Measurements from ENCODE around the gene GSTM3. TPM values are rescaled to one million over a fixed set of nuclear protein-coding genes. Genes with fewer than 3 reads are reported as not detected.

GSTM3 gene
- total RNA-seq, 8 experiments from 2014 or later: 61.8 to 639 (median 82.1) TPM

GRCh38 chr1:109773900-109774485 is 33.2 kb upstream of the GSTM3 start:
- peak in 2 of 8 experiments; percentile 2 to 5 for ATAC-seq (replicated peaks in 6 of 8)
- WGBS, 10 experiments: 21 to 80% (median 50%) methylated on average over 1 to 5 of the region's 6 CpGs; no CpG with 5 or more reads in 5 of the 10 experiments
- no peak overlapping the region for H3K4me3 ChIP-seq
- peaks cover 0 to 3% of the 10 kb centered on the region in 2 donors for H3K4me1 ChIP-seq (replicated peaks in 1 of 2)
- H3K27ac ChIP-seq: no peak overlapping the region
- in situ Hi-C loops (cut with MboI; ENCODE audit: low pct_unique_long_range_greater_than_20kb in 2 of 9, low sequenced_read_pairs in 9 of 9, unreplicated experiment in 9 of 9): loop anchor here in 8 of 9 experiments (10.0 to 25.0 kb wide), 6 partner anchors 112 to 237 kb away; partner anchors contain the start of genes GNAI3 (in 8 of the 8), AHCYL1 (in 4 of the 8), GPR61 (in 2 of the 8) and GSTM2 (in 1 of the 8)

GRCh38 chr1:109773203-109773899 is 32.5 kb upstream of the GSTM3 start:
- ATAC-seq (replicated peaks in 6 of 8): peak; percentile 79 to 94 (median 84)
- WGBS, 10 experiments: 0 to 100% (median 59%) methylated on average over 2 to 15 of the region's 17 CpGs; no CpG with 5 or more reads in 2 of the 10 experiments
- Histone ChIP-seq H3K27ac (no peak overlapping the region), H3K4me1 (replicated peaks in 1 of 2) (peaks cover 0 to 3% of the 10 kb centered on the region in 2 donors), H3K4me3 (no peak overlapping the region)
- in situ Hi-C loops (cut with MboI; ENCODE audit: low pct_unique_long_range_greater_than_20kb in 2 of 9, low sequenced_read_pairs in 9 of 9, unreplicated experiment in 9 of 9): loop anchor here in 8 of 9 experiments (10.0 to 25.0 kb wide), 6 partner anchors 111 to 236 kb away; partner anchors contain the start of genes GNAI3 (in 8 of the 8), AHCYL1 (in 4 of the 8), GPR61 (in 2 of the 8) and GSTM2 (in 1 of the 8)

- in situ Hi-C loops (cut with MboI; ENCODE audit: low pct_unique_long_range_greater_than_20kb in 2 of 9, low sequenced_read_pairs in 9 of 9, unreplicated experiment in 9 of 9): loop anchor here in 8 of 9 experiments (10.0 to 25.0 kb wide), 6 partner anchors 110 to 235 kb away; partner anchors contain the start of genes GNAI3 (in 8 of the 8), AHCYL1 (in 4 of the 8), GPR61 (in 2 of the 8) and GSTM2 (in 1 of the 8)
- H3K27ac ChIP-seq: no peak overlapping the region
- 90 to 97% (median 92%) methylated on average over 2 to 5 of the region's 6 CpGs; no CpG with 5 or more reads in 5 of the 10 experiments for WGBS, 10 experiments
- peaks cover 1 to 5% of the 10 kb centered on the region in 2 donors for H3K4me1 ChIP-seq (replicated peaks in 1 of 2)
- ATAC-seq (replicated peaks in 6 of 8): no peak
- H3K4me3 ChIP-seq: no peak overlapping the region
Observed at GRCh38 chr1:109772658-109773202, 31.9 kb upstream of the GSTM3 start.

GRCh38 chr1:109771712-109772657 is 31.1 kb upstream of the GSTM3 start:
- in situ Hi-C loops (cut with MboI; ENCODE audit: low pct_unique_long_range_greater_than_20kb in 2 of 9, low sequenced_read_pairs in 9 of 9, unreplicated experiment in 9 of 9): loop anchor here in 8 of 9 experiments (10.0 to 25.0 kb wide), 6 partner anchors 110 to 235 kb away; partner anchors contain the start of genes GNAI3 (in 8 of the 8), AHCYL1 (in 4 of the 8), GPR61 (in 2 of the 8) and GSTM2 (in 1 of the 8)
- no peak for ATAC-seq (replicated peaks in 6 of 8)
- Histone ChIP-seq H3K4me3 (no peak overlapping the region), H3K4me1 (replicated peaks in 1 of 2) (peaks cover 9% of the 10 kb centered on the region in 2 donors), H3K27ac (no peak overlapping the region)
- 0 to 88% (median 65%) methylated on average over 1 to 9 of the region's 10 CpGs; no CpG with 5 or more reads in 4 of the 10 experiments for whole genome bisulfite sequencing, 10 experiments

- Histone ChIP-seq H3K4me3 (no peak overlapping the region), H3K4me1 (replicated peaks in 1 of 2) (peaks cover 14 to 16% of the 10 kb centered on the region in 2 donors), H3K27ac (no peak overlapping the region)
- in situ Hi-C loops (cut with MboI; ENCODE audit: low pct_unique_long_range_greater_than_20kb in 2 of 9, low sequenced_read_pairs in 9 of 9, unreplicated experiment in 9 of 9): loop anchor here in 8 of 9 experiments (10.0 to 25.0 kb wide), 6 partner anchors 108 to 233 kb away; partner anchors contain the start of genes GNAI3 (in 8 of the 8), AHCYL1 (in 4 of the 8), GPR61 (in 2 of the 8) and GSTM2 (in 1 of the 8)
- WGBS, 10 experiments: 60 to 100% (median 79%) methylated on average over 1 to 7 of the region's 11 CpGs; no CpG with 5 or more reads in 1 of the 10 experiments
- peak in 2 of 8 experiments; percentile 3 to 17 for ATAC-seq (replicated peaks in 6 of 8)
Observed at GRCh38 chr1:109770331-109771095, 29.7 kb upstream of the GSTM3 start.

GRCh38 chr1:109769330-109770078 is 28.7 kb upstream of the GSTM3 start:
- ATAC-seq (replicated peaks in 6 of 8): peak in 5 of 8 experiments; percentile 14 to 68 (median 31)
- in situ Hi-C loops (cut with MboI; ENCODE audit: low pct_unique_long_range_greater_than_20kb in 2 of 9, low sequenced_read_pairs in 9 of 9, unreplicated experiment in 9 of 9): loop anchor here in 8 of 9 experiments (10.0 to 25.0 kb wide), 6 partner anchors 107 to 232 kb away; partner anchors contain the start of genes GNAI3 (in 8 of the 8), AHCYL1 (in 4 of the 8), GPR61 (in 2 of the 8) and GSTM2 (in 1 of the 8)
- WGBS, 10 experiments: 0 to 82% (median 77%) methylated on average over 2 to 11 of the region's 11 CpGs; no CpG with 5 or more reads in 2 of the 10 experiments
- H3K27ac ChIP-seq: no peak overlapping the region
- H3K4me3 ChIP-seq: no peak overlapping the region
- H3K4me1 ChIP-seq (replicated peaks in 1 of 2): peaks cover 14 to 16% of the 10 kb centered on the region in 2 donors

GRCh38 chr1:109768820-109769219 is 28.0 kb upstream of the GSTM3 start:
- 77 to 80% methylated on average over 3 to 6 of the region's 7 CpGs; no CpG with 5 or more reads in 8 of the 10 experiments for WGBS, 10 experiments
- Histone ChIP-seq H3K4me3 (no peak overlapping the region), H3K4me1 (replicated peaks in 1 of 2) (peaks cover 14 to 16% of the 10 kb centered on the region in 2 donors), H3K27ac (no peak overlapping the region)
- no peak for ATAC-seq (replicated peaks in 6 of 8)
- in situ Hi-C loops (cut with MboI; ENCODE audit: low pct_unique_long_range_greater_than_20kb in 2 of 9, low sequenced_read_pairs in 9 of 9, unreplicated experiment in 9 of 9): loop anchor here in 3 of 9 experiments (25.0 kb wide), 3 partner anchors 107 to 232 kb away; partner anchors contain the start of genes GNAI3 (in 2 of the 3), GPR61 (in 2 of the 3), GSTM2 (in 1 of the 3) and GSTM4 (in 1 of the 3)

- no peak for ATAC-seq (replicated peaks in 6 of 8)
- in situ Hi-C loops (cut with MboI; ENCODE audit: low pct_unique_long_range_greater_than_20kb in 2 of 9, low sequenced_read_pairs in 9 of 9, unreplicated experiment in 9 of 9): loop anchor here in 3 of 9 experiments (25.0 kb wide), 3 partner anchors 106 to 231 kb away; partner anchors contain the start of genes GNAI3 (in 2 of the 3), GPR61 (in 2 of the 3), GSTM2 (in 1 of the 3) and GSTM4 (in 1 of the 3)
- peaks cover 14 to 16% of the 10 kb centered on the region in 2 donors for H3K4me1 ChIP-seq (replicated peaks in 1 of 2)
- 50 to 100% (median 75%) methylated on average over 1 to 2 of the region's 2 CpGs; no CpG with 5 or more reads in 4 of the 10 experiments for WGBS, 10 experiments
- no peak overlapping the region for H3K4me3 ChIP-seq
- no peak overlapping the region for H3K27ac ChIP-seq
Observed at GRCh38 chr1:109768335-109768650, 27.5 kb upstream of the GSTM3 start.

- peaks cover 14 to 16% of the 10 kb centered on the region in 2 donors for H3K4me1 ChIP-seq (replicated peaks in 1 of 2)
- H3K27ac ChIP-seq: peak overlapping the region in 1 of 2 donors; percentile 64
- ATAC-seq (replicated peaks in 6 of 8): peak in 3 of 8 experiments; percentile 26 to 40 (median 28)
- WGBS, 10 experiments: 82 to 97% (median 87%) methylated on average over 2 to 10 of the region's 10 CpGs; no CpG with 5 or more reads in 4 of the 10 experiments
- in situ Hi-C loops (cut with MboI; ENCODE audit: low pct_unique_long_range_greater_than_20kb in 2 of 9, low sequenced_read_pairs in 9 of 9, unreplicated experiment in 9 of 9): loop anchor here in 3 of 9 experiments (25.0 kb wide), 3 partner anchors 105 to 230 kb away; partner anchors contain the start of genes GNAI3 (in 2 of the 3), GPR61 (in 2 of the 3), GSTM2 (in 1 of the 3) and GSTM4 (in 1 of the 3)
- no peak overlapping the region for H3K4me3 ChIP-seq
Observed at GRCh38 chr1:109767637-109768334, 26.9 kb upstream of the GSTM3 start.
